Neutrophil (primary cell): ENCODE measurements around the gene MTCH2.

Source experiments
- H3K27ac ChIP-seq: fragments of 200-600 bp; sonication (generic); 2 replicates; pipeline ENCODE4 v1.5.1; 2016; ENCODE audit warnings: mild to moderate bottlenecking, moderate library complexity
- H3K27me3 ChIP-seq: fragments of 200-600 bp; sonication (generic); 2 replicates; pipeline ENCODE4 v1.6.0; 2016; ENCODE audit warnings: mild to moderate bottlenecking
- H3K36me3 ChIP-seq: fragments of 200-600 bp; sonication (generic); 2 replicates; pipeline ENCODE4 v1.5.1; 2017
- H3K4me1 ChIP-seq, 2 experiments: fragments of 200-600 bp in 1 of 2; sonication (generic) in 1 of 2; 1 replicate in 1 of 2; 2 replicates in 1 of 2; pipeline versions ENCODE4 v1.5.1 to v1.6.1; 2013 to 2016; ENCODE audit warnings: low read depth in 1 of 2, low read length in 1 of 2, mild to moderate bottlenecking in 1 of 2, moderate library complexity in 1 of 2; ENCODE audit not compliant: control insufficient read depth in 1 of 2, insufficient read depth in 1 of 2
- H3K4me3 ChIP-seq, 2 experiments: fragments of 200-600 bp in 1 of 2; sonication (generic) in 1 of 2; 1 replicate in 1 of 2; 2 replicates in 1 of 2; pipeline ENCODE4 v1.5.1; 2013 to 2016; ENCODE audit warnings: low read depth in 1 of 2, low read length in 1 of 2, mild to moderate bottlenecking in 1 of 2, moderate library complexity in 1 of 2
- H3K9me3 ChIP-seq: fragments of 200-600 bp; sonication (generic); 2 replicates; pipeline ENCODE4 v1.5.1; 2016
- TF ChIP-seq, protein P1 (sequence below): fragments of 200-600 bp; sonication (generic); IDR thresholded peaks from 2 replicates; pipeline ENCODE4 v1.5.1; 2016; ENCODE audit warnings: antibody characterized with exemption

Gene MTCH2

DNA sequence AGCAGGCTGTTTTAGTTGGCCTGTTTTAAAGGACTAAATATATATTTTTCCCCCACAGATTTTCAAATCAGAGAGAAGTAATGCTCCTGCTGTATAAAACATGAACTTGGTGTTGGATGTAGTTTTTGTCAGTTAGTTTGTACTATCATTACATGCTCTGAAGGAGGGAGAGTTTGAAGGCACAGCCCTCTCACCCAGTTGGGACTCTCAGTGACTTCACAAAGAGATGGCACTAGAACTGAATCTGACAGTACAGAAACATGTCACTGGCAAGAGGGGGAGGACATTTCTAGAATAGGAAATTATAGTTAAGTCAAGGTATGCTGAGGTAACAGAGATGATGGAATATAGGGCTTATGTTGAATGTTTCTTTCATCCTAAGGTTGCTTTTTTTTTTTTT is 27.1 kb downstream of the MTCH2 start:
- peaks cover 39% of the 10 kb centered on the region for H3K36me3 ChIP-seq
- TF ChIP-seq, protein P1, sequence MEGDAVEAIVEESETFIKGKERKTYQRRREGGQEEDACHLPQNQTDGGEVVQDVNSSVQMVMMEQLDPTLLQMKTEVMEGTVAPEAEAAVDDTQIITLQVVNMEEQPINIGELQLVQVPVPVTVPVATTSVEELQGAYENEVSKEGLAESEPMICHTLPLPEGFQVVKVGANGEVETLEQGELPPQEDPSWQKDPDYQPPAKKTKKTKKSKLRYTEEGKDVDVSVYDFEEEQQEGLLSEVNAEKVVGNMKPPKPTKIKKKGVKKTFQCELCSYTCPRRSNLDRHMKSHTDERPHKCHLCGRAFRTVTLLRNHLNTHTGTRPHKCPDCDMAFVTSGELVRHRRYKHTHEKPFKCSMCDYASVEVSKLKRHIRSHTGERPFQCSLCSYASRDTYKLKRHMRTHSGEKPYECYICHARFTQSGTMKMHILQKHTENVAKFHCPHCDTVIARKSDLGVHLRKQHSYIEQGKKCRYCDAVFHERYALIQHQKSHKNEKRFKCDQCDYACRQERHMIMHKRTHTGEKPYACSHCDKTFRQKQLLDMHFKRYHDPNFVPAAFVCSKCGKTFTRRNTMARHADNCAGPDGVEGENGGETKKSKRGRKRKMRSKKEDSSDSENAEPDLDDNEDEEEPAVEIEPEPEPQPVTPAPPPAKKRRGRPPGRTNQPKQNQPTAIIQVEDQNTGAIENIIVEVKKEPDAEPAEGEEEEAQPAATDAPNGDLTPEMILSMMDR: no peak

DNA sequence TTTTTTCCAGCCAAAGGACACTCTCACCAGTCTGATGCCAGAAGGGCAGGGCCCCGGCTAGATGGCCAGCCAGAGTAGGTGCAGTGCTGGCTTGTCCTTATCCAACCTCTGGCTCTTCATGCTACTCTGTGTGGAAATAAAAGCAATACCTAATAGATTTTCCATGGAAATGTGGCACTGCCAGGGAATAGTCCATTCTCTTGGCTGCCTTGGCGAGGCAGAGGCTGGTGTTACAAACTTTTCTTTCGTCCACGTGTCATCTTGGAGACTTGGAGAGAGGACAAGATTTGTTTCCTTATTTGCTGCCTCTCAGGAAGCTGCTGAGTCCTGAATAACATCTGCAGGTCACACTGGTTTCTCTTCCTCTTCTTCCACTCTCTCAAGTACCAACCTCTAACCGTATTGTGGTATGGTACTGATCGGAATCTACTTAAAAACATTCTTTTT is 31.0 kb downstream of the MTCH2 start:
- no peak overlapping the region for H3K27ac ChIP-seq
- no peaks in the 10 kb centered on the region for H3K9me3 ChIP-seq
- H3K27me3 ChIP-seq: no peaks in the 10 kb centered on the region
- no peak overlapping the region for H3K4me3 ChIP-seq
- TF ChIP-seq, protein P1: no peak
- no peaks in the 10 kb centered on the region for H3K4me1 ChIP-seq
- peaks cover 17% of the 10 kb centered on the region for H3K36me3 ChIP-seq

More for the DNA sequence above, 27.1 kb downstream of the MTCH2 start:
- no peak overlapping the region for H3K27ac ChIP-seq
- H3K27me3 ChIP-seq: no peaks in the 10 kb centered on the region
- no peaks in the 10 kb centered on the region for H3K9me3 ChIP-seq
- no peak overlapping the region for H3K4me3 ChIP-seq
- H3K4me1 ChIP-seq: no peaks in the 10 kb centered on the region

DNA sequence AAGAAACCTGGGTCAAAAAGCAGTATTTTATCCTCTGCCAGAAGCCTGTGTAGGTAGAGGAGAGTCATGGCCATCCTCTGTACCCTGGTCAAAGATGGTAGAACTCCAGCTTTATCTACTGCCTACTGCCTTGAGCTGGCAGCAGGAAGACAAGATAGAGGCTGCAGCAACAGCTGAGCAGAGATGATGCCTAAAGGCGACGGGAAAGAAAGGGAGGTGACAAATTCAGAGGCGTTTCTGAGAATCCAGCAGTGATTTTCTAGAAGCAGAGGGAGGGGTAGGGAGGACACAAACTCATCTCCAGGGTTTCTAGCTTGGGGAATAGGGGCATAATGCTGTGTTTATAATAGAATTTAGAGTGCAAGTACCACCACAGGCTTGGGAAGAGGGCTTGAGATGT is 32.7 kb downstream of the MTCH2 start:
- no peak overlapping the region for H3K27ac ChIP-seq
- no peaks in the 10 kb centered on the region for H3K4me1 ChIP-seq
- peaks cover 17% of the 10 kb centered on the region for H3K36me3 ChIP-seq
- no peaks in the 10 kb centered on the region for H3K9me3 ChIP-seq
- H3K27me3 ChIP-seq: no peaks in the 10 kb centered on the region
- TF ChIP-seq, protein P1: no peak
- no peak overlapping the region for H3K4me3 ChIP-seq

DNA sequence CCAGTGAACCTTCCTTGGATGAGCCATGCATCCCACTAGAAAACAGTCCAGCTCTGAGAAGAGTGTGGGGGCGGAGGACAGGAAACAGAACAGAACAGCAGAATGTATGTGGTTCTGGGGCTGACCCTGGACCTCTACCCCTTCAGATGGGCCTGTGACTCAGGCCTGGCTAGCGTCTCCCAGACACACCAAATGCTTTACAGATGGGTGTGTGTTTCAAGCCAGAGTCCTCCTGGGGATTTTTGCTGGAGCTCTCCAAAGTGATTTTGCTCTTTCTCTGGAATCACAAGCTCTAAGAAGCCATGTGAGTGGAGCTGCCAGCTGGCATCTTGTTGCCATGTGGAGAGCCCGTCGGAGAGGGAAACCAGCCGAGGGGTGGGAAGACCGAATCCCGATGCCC is 35.0 kb downstream of the MTCH2 start:
- TF ChIP-seq, protein P1: no peak
- no peak overlapping the region for H3K27ac ChIP-seq

DNA sequence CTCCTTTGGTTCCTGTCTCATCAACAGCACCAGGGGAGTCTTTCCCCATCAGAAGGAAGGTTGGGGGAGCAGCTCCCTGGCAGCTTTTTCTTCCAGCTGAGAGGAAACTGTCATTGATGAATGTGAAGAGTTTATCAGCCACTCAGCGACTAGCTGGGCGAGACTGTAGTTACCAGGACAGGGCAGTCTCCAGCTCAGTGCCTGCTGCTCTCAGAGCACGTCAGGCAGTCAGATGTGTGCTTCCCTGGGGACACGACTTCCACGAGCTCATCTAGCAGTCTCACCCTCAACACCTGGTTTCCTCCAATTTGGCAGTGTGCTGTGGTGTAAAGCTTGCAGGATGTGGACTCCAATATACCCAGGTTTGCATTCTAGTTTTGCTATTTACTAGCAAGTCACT is 35.6 kb downstream of the MTCH2 start:
- H3K36me3 ChIP-seq: peaks cover 17% of the 10 kb centered on the region
- no peak overlapping the region for H3K27ac ChIP-seq
- H3K27me3 ChIP-seq: no peaks in the 10 kb centered on the region
- no peaks in the 10 kb centered on the region for H3K9me3 ChIP-seq
- no peak overlapping the region for H3K4me3 ChIP-seq
- H3K4me1 ChIP-seq: no peaks in the 10 kb centered on the region
- TF ChIP-seq, protein P1: no peak

More for the DNA sequence above, 35.0 kb downstream of the MTCH2 start:
- Histone ChIP-seq H3K4me3 (no peak overlapping the region), H3K27me3 (no peaks in the 10 kb centered on the region), H3K9me3 (no peaks in the 10 kb centered on the region), H3K36me3 (peaks cover 17% of the 10 kb centered on the region), H3K4me1 (no peaks in the 10 kb centered on the region)

DNA sequence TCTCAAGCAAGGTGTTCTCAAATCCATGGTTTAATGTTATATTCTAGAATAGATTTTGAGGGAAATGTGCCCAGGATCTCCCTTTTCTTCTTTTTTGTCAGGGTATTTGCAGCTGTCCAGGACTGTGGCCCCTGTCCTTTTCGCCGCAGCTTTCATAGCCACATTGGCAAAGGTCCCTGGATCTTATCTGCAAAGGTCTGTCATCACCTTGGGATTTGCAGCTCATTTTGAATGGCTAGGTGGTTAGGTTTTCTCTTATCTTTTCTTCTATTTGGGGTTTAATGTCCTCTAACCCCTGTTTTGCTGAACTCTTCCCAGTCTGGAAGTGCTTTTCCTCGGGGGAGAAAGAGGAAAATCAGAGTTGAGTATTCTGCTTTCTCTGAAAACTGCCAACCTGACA is 36.4 kb downstream of the MTCH2 start:
- Histone ChIP-seq H3K36me3 (peaks cover 13% of the 10 kb centered on the region), H3K4me1 (no peaks in the 10 kb centered on the region), H3K27me3 (no peaks in the 10 kb centered on the region), H3K27ac (no peak overlapping the region), H3K4me3 (no peak overlapping the region), H3K9me3 (no peaks in the 10 kb centered on the region)
- TF ChIP-seq, protein P1: no peak
